Endothelial cell of umbilical vein (primary cell): ENCODE results near the gene OR6K2. TPM values are rescaled to one million over a fixed set of nuclear protein-coding genes. Genes with fewer than 3 reads are reported as not detected.

Experiments used
- BruUV-seq: library from RNA; stranded (reverse); fragments of 400-500 nt; replicated peaks from 2 replicates; lab custom pipeline; 2021; lab: Mats Ljungman, UMichigan
- CTCF ChIA-PET: fragments of 300-600, 350-600 bp; sonication (Branson Sonifier 250); formaldehyde crosslinking; loops from one replicate; lab custom pipeline; 2021; ENCODE audit warnings: antibody characterized with exemption, inconsistent platforms; lab: Charles Lee
- POLR2A ChIA-PET: fragments of 300-600, 350-600 bp; sonication (Branson Sonifier 250); formaldehyde crosslinking; loops from one replicate; lab custom pipeline; 2021; ENCODE audit warnings: antibody characterized with exemption, inconsistent platforms; lab: Charles Lee
- DNase-seq: peaks from one replicate; pipeline ENCODE4 v3.0.0-alpha.2; 2011; ENCODE audit warnings: low read depth, low spot score
- FAIRE-seq: peaks from 2 replicates; lab custom pipeline; 2011; peaks lifted over from hg19 to GRCh38; lab: Jason Lieb, UNC
- H2AFZ ChIP-seq: 2 replicates; pipeline ENCODE4 v1.6.0; 2012; ENCODE audit warnings: low read depth, low read length, control low read depth, inconsistent platforms
- H3K27ac ChIP-seq: 2 replicates; pipeline ENCODE4 v1.5.1; 2011; ENCODE audit warnings: low read depth, mild to moderate bottlenecking, control low read depth, low read length, moderate library complexity; ENCODE audit not compliant: insufficient read depth
- H3K27me3 ChIP-seq, 2 experiments: 2 replicates each; pipeline versions ENCODE4 v1.6.0 to v1.6.1; 2011; ENCODE audit warnings: low read length in 2 of 2, mixed read lengths in 1 of 2; ENCODE audit not compliant: control insufficient read depth in 2 of 2, insufficient read depth in 2 of 2
- H3K36me3 ChIP-seq, 2 experiments: 2 replicates in 1 of 2; 3 replicates in 1 of 2; pipeline ENCODE4 v1.5.1; 2011; ENCODE audit warnings: low read length in 2 of 2, mild to moderate bottlenecking in 1 of 2, moderate library complexity in 1 of 2; ENCODE audit not compliant: control insufficient read depth in 2 of 2, insufficient read depth in 2 of 2; ENCODE audit errors: extremely low read depth in 1 of 2
- H3K4me1 ChIP-seq: 3 replicates; pipeline ENCODE4 v1.5.1; 2011; ENCODE audit warnings: mild to moderate bottlenecking, low read length; ENCODE audit not compliant: control insufficient read depth, insufficient read depth; ENCODE audit errors: extremely low read depth
- H3K4me2 ChIP-seq: 2 replicates; pipeline ENCODE4 v1.6.1; 2011; ENCODE audit warnings: low read length, control low read depth, mixed read lengths; ENCODE audit not compliant: insufficient read depth
- H3K4me3 ChIP-seq, 3 experiments: fragments of 200-600 bp in 1 of 3; sonication (generic), shearing (Covaris generic) in 1 of 3; replicated peaks in 1 of 3; 2 replicates each; pipeline ENCODE4 v1.5.1; 2011 to 2016; ENCODE audit warnings: control low read depth in 3 of 3, low read length in 3 of 3, mild to moderate bottlenecking in 2 of 3, inconsistent platforms in 1 of 3, low read depth in 1 of 3, moderate library complexity in 1 of 3; ENCODE audit not compliant: insufficient read depth in 1 of 3
- H3K79me2 ChIP-seq: 2 replicates; pipeline ENCODE4 v1.6.0; 2012; ENCODE audit warnings: low read length, inconsistent platforms; ENCODE audit not compliant: control insufficient read depth, insufficient read depth
- H3K9ac ChIP-seq: replicated peaks from 2 replicates; pipeline ENCODE3; 2011; ENCODE audit warnings: low read length, control low read depth; ENCODE audit not compliant: insufficient read depth; ENCODE audit errors: extremely low read depth
- H3K9me1 ChIP-seq: replicated peaks from 3 replicates; pipeline ENCODE4 v1.6.0; 2011; ENCODE audit warnings: mild to moderate bottlenecking, low read length; ENCODE audit not compliant: control insufficient read depth, insufficient read depth; ENCODE audit errors: extremely low read depth
- H3K9me3 ChIP-seq: replicated peaks from 2 replicates; pipeline ENCODE4 v1.5.1; 2012; ENCODE audit warnings: low read length, inconsistent platforms; ENCODE audit not compliant: control insufficient read depth, insufficient read depth
- H4K20me1 ChIP-seq: replicated peaks from 2 replicates; pipeline ENCODE3; 2011; ENCODE audit warnings: mild to moderate bottlenecking, low read length; ENCODE audit not compliant: control insufficient read depth, insufficient read depth; ENCODE audit errors: extremely low read depth
- CTCF ChIP-seq, 2 donors: IDR thresholded peaks; 1 replicate in 1 of 2; 2 replicates in 1 of 2; pipeline ENCODE4 v1.5.1; 2011; ENCODE audit warnings: low read length in 2 of 2, mild to moderate bottlenecking in 2 of 2, moderate library complexity in 2 of 2, control low read depth in 1 of 2, inconsistent platforms in 1 of 2, low read depth in 1 of 2; ENCODE audit not compliant: insufficient read depth in 1 of 2; ENCODE audit errors: extremely low read depth in 1 of 2
- EZH2 ChIP-seq: IDR thresholded peaks from 2 replicates; pipeline ENCODE4 v1.6.1; 2012; ENCODE audit warnings: borderline replicate concordance, low read depth, mild to moderate bottlenecking, moderate library complexity, low read length, inconsistent platforms; ENCODE audit not compliant: severe bottlenecking
- FOS ChIP-seq: IDR thresholded peaks from 2 replicates; pipeline ENCODE4 v1.6.1; 2011; ENCODE audit warnings: mild to moderate bottlenecking, low read length, moderate library complexity, borderline replicate concordance; ENCODE audit not compliant: insufficient read depth
- GATA2 ChIP-seq: IDR thresholded peaks from 2 replicates; pipeline ENCODE4 v1.7.0; 2011; ENCODE audit warnings: low read depth, mild to moderate bottlenecking, moderate library complexity, mixed read lengths, low read length; ENCODE audit not compliant: insufficient read length, insufficient read depth
- JUN ChIP-seq: IDR thresholded peaks from 2 replicates; pipeline ENCODE4 v1.6.1; 2011; ENCODE audit warnings: borderline replicate concordance, low read depth; ENCODE audit not compliant: insufficient read length, insufficient read depth
- MYC ChIP-seq: IDR thresholded peaks from one replicate; pipeline ENCODE4 v1.6.1; 2011; ENCODE audit warnings: mild to moderate bottlenecking, low read depth, low read length
- POLR2A ChIP-seq: IDR thresholded peaks from 2 replicates; pipeline ENCODE4 v1.6.1; 2012; ENCODE audit warnings: low read depth, mild to moderate bottlenecking, control low read depth, low read length
- POLR2AphosphoS5 ChIP-seq: IDR thresholded peaks from 2 replicates; pipeline ENCODE4 v1.6.1; 2012; ENCODE audit warnings: low read depth, mild to moderate bottlenecking, control low read depth, low read length, moderate library complexity; ENCODE audit not compliant: insufficient read depth
- dilution Hi-C: fragments of 300-500 bp; cut with MboI; formaldehyde crosslinking; loops from one replicate; pipeline ENCODE4 v1.15.0; 2019; ENCODE audit warnings: low sequenced_read_pairs; ENCODE audit not compliant: extremely low pct_ligation_motif_present
- intact Hi-C: fragments of 100-400 bp; cut with micrococcal nuclease; formaldehyde crosslinking; loops from one replicate; pipeline ENCODE4 v1.10.0; 2022
- polyA plus RNA-seq, 4 experiments: library from polyadenylated mRNA; depleted of rRNA in 3 of 4; stranded (reverse) in 3 of 4; unstranded in 1 of 4; fragments of >200 nt; gene quantifications; 2 replicates each; pipeline versions ENCODE4 v1.2.1 to v1.2.3, GENCODE V29; 2011 to 2012; ENCODE audit warnings: missing spikeins in 1 of 4
- total RNA-seq: library from RNA; stranded (reverse); gene quantifications from 2 replicates; pipeline ENCODE4 v1.2.3, GENCODE V29; 2021
- TF ChIP-seq, protein P1 (sequence below): IDR thresholded peaks from 2 replicates; pipeline ENCODE4 v1.6.1; 2011; ENCODE audit not compliant: insufficient read depth, insufficient read length

The OR6K2 gene
- total and polyA plus RNA-seq, 2 donors (not counting 3 experiments of a cell fraction or from before 2014, with no cell fraction given) = not detected

GRCh38 chr1:158719664-158720063, 19.2 kb upstream of the OR6K2 start:
- TF ChIP-seq JUN (no peak), FOS (no peak), POLR2A (no peak), EZH2 (no peak), CTCF (IDR thresholded peaks at IDR 0.05; ENCODE audit: extremely low read depth in 1 of 2, insufficient read depth in 1 of 2, low read depth in 1 of 2, low read length in 2 of 2) (no peak)
- TF ChIP-seq, protein P1, sequence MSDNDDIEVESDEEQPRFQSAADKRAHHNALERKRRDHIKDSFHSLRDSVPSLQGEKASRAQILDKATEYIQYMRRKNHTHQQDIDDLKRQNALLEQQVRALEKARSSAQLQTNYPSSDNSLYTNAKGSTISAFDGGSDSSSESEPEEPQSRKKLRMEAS = no peak
- no peak overlapping the region for H2AFZ ChIP-seq
- FAIRE-seq (no peak), DNase-seq (no peak)
- intact Hi-C loops (no loop called here), dilution Hi-C loops (no loop called here)
- ChIA-PET CTCF (no interaction called here), POLR2A (no interaction called here)
- BruUV-seq = no TSS peak
- H3K27ac ChIP-seq = no peak overlapping the region
- H3K27me3 ChIP-seq = no peaks in the 10 kb centered on the region
- H3K9ac ChIP-seq = no peak overlapping the region
- no peak overlapping the region for H3K4me2 ChIP-seq
- H4K20me1 ChIP-seq = no peaks in the 10 kb centered on the region
- no peaks in the 10 kb centered on the region for H3K36me3 ChIP-seq
- H3K9me3 ChIP-seq = no peaks in the 10 kb centered on the region
- no peaks in the 10 kb centered on the region for H3K9me1 ChIP-seq
- no peaks in the 10 kb centered on the region for H3K79me2 ChIP-seq
- no peak overlapping the region for H3K4me3 ChIP-seq
- no peaks in the 10 kb centered on the region for H3K4me1 ChIP-seq

GRCh38 chr1:158717344-158717743, 16.9 kb upstream of the OR6K2 start:
- dilution Hi-C loops (no loop called here), intact Hi-C loops (no loop called here)
- Histone ChIP-seq H3K79me2 (no peaks in the 10 kb centered on the region), H3K27ac (no peak overlapping the region), H3K36me3 (no peaks in the 10 kb centered on the region), H3K9ac (no peak overlapping the region), H3K4me2 (no peak overlapping the region), H3K27me3 (no peaks in the 10 kb centered on the region), H3K4me3 (no peak overlapping the region), H2AFZ (no peak overlapping the region), H3K9me3 (no peaks in the 10 kb centered on the region), H3K9me1 (no peaks in the 10 kb centered on the region), H4K20me1 (no peaks in the 10 kb centered on the region), H3K4me1 (no peaks in the 10 kb centered on the region)
- ChIA-PET POLR2A (no interaction called here), CTCF (no interaction called here)
- no peak for TF ChIP-seq POLR2AphosphoS5
- TF ChIP-seq CTCF (IDR thresholded peaks at IDR 0.05; ENCODE audit: extremely low read depth in 1 of 2, insufficient read depth in 1 of 2, low read depth in 1 of 2, low read length in 2 of 2) = no peak
- TF ChIP-seq JUN = no peak
- TF ChIP-seq EZH2 = no peak
- TF ChIP-seq MYC = no peak
- TF ChIP-seq GATA2 = no peak
- no peak for DNase-seq
- FAIRE-seq = no peak
- BruUV-seq = no TSS peak
